Ovary (tissue), 3 donors: ENCODE results near the gene MCU.
"Not testable (repeated sequence)": the region's sequence is repeated elsewhere in the genome, so short reads cannot be mapped to it uniquely, and the experiment has no call there.

ENCODE experiments used
- CTCF ChIP-seq, 3 donors: fragments of 450-650 bp in 2 of 3; fragments of 200-600 bp in 1 of 3; IDR thresholded peaks; one replicate each; pipeline versions ENCODE4 v1.5.1 to v1.8.0; 2016 to 2022; ENCODE audit warnings: antibody characterized with exemption in 3 of 3, mild to moderate bottlenecking in 1 of 3
- POLR2A ChIP-seq: fragments of 450-650 bp; IDR thresholded peaks from one replicate; pipeline ENCODE4 v1.6.1; 2017; ENCODE audit warnings: antibody characterized with exemption, mild to moderate bottlenecking, moderate library complexity
- donor health status: DM: no; HTN: no; CAD: no.

GRCh38 chr10:72686430-72686829, 5.5 kb upstream of the MCU start:
- not testable (repeated sequence) for TF ChIP-seq CTCF (IDR thresholded peaks at IDR 0.05); POLR2A
